HK-2 (cell line): ENCODE results near the gene SPATS2L.

Experiments used
- DNase-seq: peaks from one replicate; pipeline ENCODE4 v3.0.0-alpha.2; 2018; ENCODE audit not compliant: unreplicated experiment

The SPATS2L gene

GRCh38 chr2:200296118-200296517 is 10.4 kb upstream of the SPATS2L start:
- DNase-seq = no peak

GRCh38 chr2:200297100-200297499 is 9.4 kb upstream of the SPATS2L start:
- no peak for DNase-seq

GRCh38 chr2:200297989-200298388 is 8.5 kb upstream of the SPATS2L start:
- no peak for DNase-seq

GRCh38 chr2:200298816-200299215 is 7.7 kb upstream of the SPATS2L start:
- DNase-seq = no peak

DNA sequence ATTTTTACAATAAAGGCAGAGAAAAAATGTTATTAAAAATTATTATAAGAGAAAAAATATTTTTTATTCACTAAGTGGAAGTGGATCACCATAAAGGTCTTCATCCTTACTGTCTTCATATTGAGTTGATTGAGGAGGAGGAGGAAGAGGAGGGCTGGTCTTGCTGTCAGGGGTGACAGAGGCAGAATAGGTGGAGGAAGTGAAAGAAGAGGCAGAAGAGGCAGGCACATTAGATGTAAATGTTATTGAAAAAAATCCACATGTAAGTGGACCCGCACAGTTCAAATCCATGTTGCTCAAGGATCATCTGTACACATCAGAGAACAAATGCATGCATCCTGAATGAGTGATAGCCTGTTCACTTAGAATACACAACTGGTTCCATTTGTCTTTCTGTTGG is 6.4 kb upstream of the SPATS2L start:
- no peak for DNase-seq

DNA sequence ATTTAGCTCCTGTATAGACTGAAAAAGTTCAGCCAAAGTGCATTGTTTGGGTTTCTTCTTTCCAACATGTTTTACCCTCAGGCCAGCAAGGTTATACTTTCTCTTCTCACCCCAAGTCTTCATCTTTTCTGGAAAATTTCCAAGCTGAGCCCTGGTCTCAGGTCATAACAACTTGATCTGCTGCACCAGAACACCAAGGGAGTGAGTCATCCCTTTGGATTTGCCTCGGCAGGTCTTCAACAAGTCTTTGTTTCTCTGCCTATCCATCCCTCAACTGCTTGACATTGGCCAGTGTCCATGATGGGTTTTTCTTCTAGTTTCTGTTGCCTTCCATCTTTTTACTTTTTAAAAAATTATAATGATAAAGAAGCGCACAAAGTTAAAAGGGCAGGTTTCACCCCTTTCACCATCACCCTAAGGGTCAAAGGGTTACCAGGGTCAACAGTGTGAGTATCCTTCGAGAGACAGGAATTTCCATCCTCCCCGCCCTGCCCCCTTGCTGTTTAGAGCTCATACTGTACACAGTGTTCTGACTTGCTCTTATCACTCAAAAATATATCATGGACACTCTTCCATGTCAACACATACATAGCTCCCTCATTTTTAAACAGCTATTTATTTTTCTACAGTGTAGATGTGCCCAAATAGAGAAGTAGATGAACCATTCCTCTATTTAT is 5.7 kb upstream of the SPATS2L start:
- peak; percentile 32 for DNase-seq

- DNase-seq = no peak
Measured at GRCh38 chr2:200301953-200302858, 4.3 kb upstream of the SPATS2L start.

- peak; percentile 68 for DNase-seq
Measured at GRCh38 chr2:200302940-200303727, 3.4 kb upstream of the SPATS2L start.

DNA sequence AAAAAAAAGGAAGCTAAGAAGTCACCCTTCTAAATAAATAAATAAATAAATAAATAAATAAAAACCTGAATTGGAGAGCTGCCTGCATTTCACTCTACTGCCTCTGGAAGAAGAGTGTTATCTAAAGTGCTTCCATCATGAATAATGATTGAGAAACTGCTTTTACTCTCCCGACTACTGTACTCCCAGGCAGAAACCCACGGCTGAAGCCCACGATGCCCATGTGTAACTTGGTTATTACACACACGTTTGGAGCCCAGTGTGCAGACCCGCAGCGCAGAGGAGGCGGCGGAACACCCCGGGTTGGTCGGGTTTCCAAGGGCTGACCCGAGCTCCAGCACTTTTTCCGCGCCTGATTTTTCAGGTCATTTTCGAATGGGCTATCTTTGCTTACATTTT is 697 bp upstream of the SPATS2L start:
- DNase-seq = peak; percentile 51

DNA sequence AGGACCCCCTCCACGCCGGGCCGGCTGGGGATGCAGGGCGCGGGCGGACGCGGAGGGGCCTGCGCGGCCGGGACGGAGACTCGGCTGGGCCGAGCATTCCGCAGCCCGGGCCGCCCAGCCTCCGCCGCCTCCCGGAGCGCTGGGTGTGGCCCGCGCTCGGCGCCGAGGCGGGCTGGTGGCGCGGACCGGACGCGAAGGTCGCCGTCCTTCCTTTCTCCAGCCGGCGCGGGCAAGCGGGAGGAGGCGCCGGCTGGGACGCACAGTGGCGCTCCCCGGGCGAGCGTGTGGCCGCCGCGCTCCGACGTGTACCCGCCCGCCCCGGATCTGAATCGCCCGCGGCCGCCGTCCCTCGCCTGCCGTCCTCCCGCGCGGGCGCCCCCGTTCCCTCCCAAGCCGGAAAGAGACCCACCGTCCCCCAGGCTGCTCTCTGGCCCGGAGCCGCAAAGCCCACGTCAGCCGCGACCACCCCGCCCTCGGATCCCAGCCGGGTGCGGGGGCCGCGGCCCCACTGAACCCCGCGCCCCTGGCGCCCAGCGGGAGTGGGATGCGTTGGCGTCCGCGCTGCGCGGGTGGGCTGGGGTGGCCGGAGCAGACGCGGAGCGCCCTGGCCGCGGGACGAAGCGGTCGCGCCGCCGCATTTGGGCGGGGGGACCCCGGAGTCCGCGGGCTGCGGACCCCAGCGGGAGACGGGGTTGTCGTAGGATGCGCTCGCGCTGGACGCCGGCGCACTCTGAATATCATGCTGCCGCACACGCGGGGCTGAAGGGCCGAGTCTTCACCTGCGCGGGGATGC is 634 bp downstream of the SPATS2L start:
- peak; percentile 53 for DNase-seq

GRCh38 chr2:200307724-200308545 is 1.4 kb downstream of the SPATS2L start:
- no peak for DNase-seq

- no peak for DNase-seq
Measured at GRCh38 chr2:200308546-200309295, 2.2 kb downstream of the SPATS2L start.

DNA sequence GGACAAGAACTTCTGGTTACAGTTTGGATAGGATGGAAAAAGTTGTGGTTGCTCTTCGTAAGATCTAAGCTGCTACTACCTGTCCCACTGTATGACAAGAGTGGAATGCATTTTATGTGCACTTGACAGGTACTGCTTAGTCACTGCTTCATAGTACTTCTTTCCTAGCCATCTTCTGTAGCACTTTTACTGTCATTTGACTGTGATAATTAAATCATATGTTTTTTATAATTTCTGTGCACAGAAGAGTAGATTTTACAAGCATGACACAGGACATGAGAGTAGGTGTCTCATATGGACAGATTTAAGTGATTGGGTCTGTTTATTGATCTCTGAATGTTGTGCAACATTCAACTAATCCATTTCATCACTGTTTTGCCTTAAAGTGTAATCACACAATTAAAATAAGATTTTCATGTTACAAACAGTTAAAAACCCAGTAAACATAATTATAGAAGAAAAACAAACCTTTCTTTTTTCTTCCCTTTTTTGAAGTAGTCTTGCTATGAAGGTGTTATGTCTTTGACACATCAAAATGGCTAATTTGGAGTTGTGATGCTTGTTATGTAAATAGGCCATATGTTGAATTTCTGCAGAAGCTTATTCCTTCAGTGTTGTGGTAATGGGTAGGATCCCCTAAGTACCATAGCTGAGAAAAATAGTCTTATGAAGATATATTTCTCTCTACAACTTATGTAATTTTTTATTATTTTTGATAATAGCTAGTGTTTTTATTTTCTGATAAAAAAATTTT is 3.0 kb downstream of the SPATS2L start:
- no peak for DNase-seq

DNA sequence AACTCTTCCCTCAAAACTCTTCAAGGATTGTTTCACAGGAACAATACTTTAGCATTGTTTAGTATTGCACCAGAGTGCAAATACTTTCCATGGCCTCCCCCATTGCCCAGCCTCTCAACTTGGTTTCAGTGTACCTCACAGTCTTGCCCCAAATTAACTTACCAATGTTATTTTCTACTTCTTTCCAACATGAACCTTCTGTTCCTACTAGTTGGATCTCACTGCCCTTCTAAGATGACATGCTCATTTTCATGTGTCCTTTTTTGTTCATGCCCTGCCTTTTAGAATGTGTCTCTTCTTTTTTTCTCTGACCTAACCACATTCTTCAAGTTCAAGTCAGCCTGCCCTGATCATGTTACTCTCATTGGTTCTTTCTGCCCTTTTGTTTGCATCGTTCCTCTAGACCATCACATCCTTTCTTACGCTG is 4.1 kb downstream of the SPATS2L start:
- DNase-seq = no peak

DNA sequence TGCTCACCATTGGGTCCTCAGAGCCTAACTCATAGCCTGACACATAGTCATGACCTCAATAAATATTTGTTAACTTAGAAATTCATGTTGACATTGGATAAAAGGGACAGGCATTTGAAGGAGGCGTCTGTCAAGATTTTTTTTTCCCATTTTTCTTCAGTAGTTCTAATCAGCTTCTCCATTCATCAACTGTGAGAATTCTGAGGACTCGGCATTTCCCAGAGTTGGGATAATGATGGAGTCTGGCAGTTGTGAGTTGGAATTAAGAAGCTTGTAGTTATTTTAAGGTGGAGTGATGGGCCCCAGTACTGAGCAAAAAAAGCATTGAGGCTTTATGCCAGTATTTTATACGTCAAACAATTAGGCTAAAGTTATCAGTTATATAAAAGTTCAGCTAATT is 4.6 kb downstream of the SPATS2L start:
- no peak for DNase-seq

DNA sequence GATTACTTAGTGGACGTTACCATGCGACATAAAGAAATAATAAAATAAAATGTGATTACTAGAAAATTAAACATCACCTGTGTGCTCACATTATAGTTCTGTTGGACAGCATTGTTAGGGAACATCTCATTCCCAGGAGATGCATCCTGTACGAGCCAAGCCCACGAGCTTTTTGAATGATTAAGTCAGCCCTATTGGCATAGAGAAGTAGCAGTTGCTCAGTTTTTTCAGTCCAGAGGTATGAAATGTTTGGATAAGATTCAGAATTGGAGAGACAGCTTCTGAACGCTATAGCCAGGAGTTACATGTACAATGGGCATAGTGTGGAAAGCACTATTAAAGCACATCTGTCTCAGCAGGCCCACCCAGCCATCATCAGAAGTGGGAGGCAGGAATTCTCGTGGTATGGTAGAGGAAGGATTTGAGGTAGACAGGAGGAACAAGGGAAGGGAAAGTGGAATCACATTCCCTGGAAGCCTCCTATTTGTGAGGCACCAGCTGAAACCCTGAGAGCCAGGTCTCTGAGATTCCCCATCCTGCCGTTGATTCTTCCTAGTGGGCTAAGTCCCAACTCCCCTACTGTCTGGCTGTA is 8.6 kb downstream of the SPATS2L start:
- DNase-seq = no peak

DNA sequence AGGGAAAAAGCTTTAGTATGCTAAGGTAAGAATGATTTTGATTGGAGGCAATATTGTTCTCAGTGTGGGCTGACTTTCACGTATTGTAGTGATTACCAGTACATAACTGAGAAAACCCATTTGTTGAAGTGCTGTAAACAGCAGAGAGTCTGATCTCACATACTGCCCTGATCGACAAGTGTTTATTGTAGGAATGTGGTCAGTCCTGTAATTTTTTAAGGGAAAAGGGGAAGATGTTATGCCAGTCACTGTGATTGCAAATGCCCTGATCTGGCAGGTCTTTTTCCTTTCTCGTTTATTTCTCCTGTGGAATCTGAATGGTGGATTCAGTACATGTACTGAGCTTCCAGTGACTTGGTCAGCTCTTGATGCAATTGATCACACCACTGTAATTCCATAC is 11.5 kb downstream of the SPATS2L start:
- DNase-seq = no peak

DNA sequence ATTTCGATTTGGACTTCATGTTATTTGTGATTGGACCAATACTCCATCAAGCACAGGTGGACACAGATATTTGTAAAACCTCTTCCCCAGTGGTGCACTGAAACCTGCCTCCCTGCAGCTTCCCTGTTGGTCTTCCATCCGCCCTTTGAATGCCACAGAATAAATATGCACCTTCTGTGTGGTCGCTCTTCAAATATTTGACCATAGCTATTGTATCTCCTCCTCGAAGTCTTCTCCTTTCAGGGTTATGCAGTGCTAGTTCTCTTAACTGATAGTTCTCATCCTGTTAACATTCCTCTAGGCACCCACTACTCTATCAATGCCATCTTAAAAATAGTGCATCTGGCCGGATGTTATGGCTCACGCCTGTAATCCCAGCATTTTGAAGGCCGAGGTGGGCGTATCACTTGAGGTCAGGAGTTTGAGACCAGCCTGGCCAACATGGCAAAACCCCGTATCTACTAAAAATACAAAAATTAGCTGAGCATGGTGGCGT is 12.5 kb downstream of the SPATS2L start:
- DNase-seq = no peak
